Mesodermal cell (in vitro differentiated cells): ENCODE measurements around the gene RNF144B.
A peak's percentile ranks its signal among the peaks of the same experiment; 100 is the strongest.

Experiments
- H3K27ac ChIP-seq: 2 replicates; pipeline ENCODE4 v1.7.0; 2013; ENCODE audit warnings: mild to moderate bottlenecking, low read depth, low read length, moderate library complexity; ENCODE audit not compliant: severe bottlenecking
- H3K36me3 ChIP-seq: 2 replicates; pipeline ENCODE4 v1.7.1; 2013; ENCODE audit warnings: mild to moderate bottlenecking, low read length, moderate library complexity; ENCODE audit not compliant: control insufficient read depth, insufficient read depth
- H3K4me1 ChIP-seq: one replicate; pipeline ENCODE4 v1.7.1; 2013; ENCODE audit warnings: mild to moderate bottlenecking, low read length; ENCODE audit not compliant: insufficient read depth, control insufficient read depth, poor library complexity, severe bottlenecking
- H3K4me3 ChIP-seq: 2 replicates; pipeline ENCODE4 v1.7.0; 2013; ENCODE audit warnings: low read length, control low read depth, mild to moderate bottlenecking; ENCODE audit not compliant: insufficient read depth, poor library complexity, severe bottlenecking; ENCODE audit errors: extremely low read depth
- H3K9me3 ChIP-seq: 2 replicates; pipeline ENCODE4 v1.7.1; 2013; ENCODE audit warnings: mild to moderate bottlenecking, low read length, moderate library complexity; ENCODE audit not compliant: control insufficient read depth
- WGBS, 2 experiments: methylation state at CpG; one replicate each; pipeline ENCODE4 v1.1.5; 2013; ENCODE audit warnings: missing lambda C conversion rate in 2 of 2; ENCODE audit not compliant: insufficient coverage in 2 of 2; 5-methylcytosine and 5-hydroxymethylcytosine counted together

Gene RNF144B

GRCh38 chr6:18371656-18372055 lies 15.5 kb upstream of the RNF144B start:
- Histone ChIP-seq H3K36me3 (no peaks in the 10 kb centered on the region), H3K9me3 (no peaks in the 10 kb centered on the region), H3K4me3 (no peak overlapping the region), H3K27ac (no peak overlapping the region), H3K4me1 (no peaks in the 10 kb centered on the region)
- no CpG with 5 or more reads among the region's 2 CpGs for WGBS, 2 experiments

GRCh38 chr6:18380158-18380836 lies 6.9 kb upstream of the RNF144B start:
- WGBS, 2 experiments = 88 to 100% methylated on average over 1 to 2 of the region's 4 CpGs
- Histone ChIP-seq H3K9me3 (no peaks in the 10 kb centered on the region), H3K4me3 (no peak overlapping the region), H3K27ac (no peak overlapping the region), H3K4me1 (no peaks in the 10 kb centered on the region), H3K36me3 (no peaks in the 10 kb centered on the region)

GRCh38 chr6:18380851-18381250 lies 6.3 kb upstream of the RNF144B start:
- H3K4me1 ChIP-seq = no peaks in the 10 kb centered on the region
- WGBS, 2 experiments = 83 to 100% methylated on average over 1 to 2 of the region's 4 CpGs
- no peak overlapping the region for H3K27ac ChIP-seq
- H3K9me3 ChIP-seq = no peaks in the 10 kb centered on the region
- no peak overlapping the region for H3K4me3 ChIP-seq
- no peaks in the 10 kb centered on the region for H3K36me3 ChIP-seq

GRCh38 chr6:18383441-18383840 lies 3.7 kb upstream of the RNF144B start:
- WGBS, 2 experiments = no CpG with 5 or more reads among the region's 2 CpGs
- H3K27ac ChIP-seq = no peak overlapping the region
- H3K36me3 ChIP-seq = no peaks in the 10 kb centered on the region
- peaks cover 14% of the 10 kb centered on the region for H3K4me1 ChIP-seq
- H3K4me3 ChIP-seq = no peak overlapping the region
- no peaks in the 10 kb centered on the region for H3K9me3 ChIP-seq

- Histone ChIP-seq H3K36me3 (no peaks in the 10 kb centered on the region), H3K4me1 (peaks cover 20% of the 10 kb centered on the region), H3K27ac (no peak overlapping the region), H3K4me3 (no peak overlapping the region), H3K9me3 (no peaks in the 10 kb centered on the region)
- 87 to 90% methylated on average over 4 of the region's 4 CpGs for WGBS, 2 experiments
Measured at GRCh38 chr6:18384621-18385020, 2.5 kb upstream of the RNF144B start.

GRCh38 chr6:18386298-18386976 lies 713 bp upstream of the RNF144B start:
- Histone ChIP-seq H3K27ac (no peak overlapping the region), H3K4me3 (peak overlapping the region; percentile 49), H3K36me3 (no peaks in the 10 kb centered on the region), H3K9me3 (no peaks in the 10 kb centered on the region), H3K4me1 (peaks cover 20% of the 10 kb centered on the region)
- 68 to 70% methylated on average over 4 of the region's 6 CpGs for whole genome bisulfite sequencing, 2 experiments

GRCh38 chr6:18388271-18388670 lies 1.1 kb downstream of the RNF144B start:
- Histone ChIP-seq H3K27ac (no peak overlapping the region), H3K36me3 (no peaks in the 10 kb centered on the region), H3K9me3 (no peaks in the 10 kb centered on the region), H3K4me3 (peak overlapping the region; percentile 49), H3K4me1 (peaks cover 20% of the 10 kb centered on the region)
- whole genome bisulfite sequencing, 2 experiments = 71 to 80% methylated on average over 1 of the region's 3 CpGs

GRCh38 chr6:18388942-18389341 lies 1.8 kb downstream of the RNF144B start:
- Histone ChIP-seq H3K27ac (no peak overlapping the region), H3K4me1 (peaks cover 20% of the 10 kb centered on the region), H3K36me3 (no peaks in the 10 kb centered on the region), H3K4me3 (no peak overlapping the region), H3K9me3 (no peaks in the 10 kb centered on the region)
- 50 to 71% methylated on average over 1 of the region's 1 CpG for WGBS, 2 experiments

GRCh38 chr6:18389479-18389878 lies 2.3 kb downstream of the RNF144B start:
- Histone ChIP-seq H3K36me3 (no peaks in the 10 kb centered on the region), H3K4me1 (peaks cover 20% of the 10 kb centered on the region), H3K4me3 (no peak overlapping the region), H3K27ac (no peak overlapping the region), H3K9me3 (no peaks in the 10 kb centered on the region)
- no CpG with 5 or more reads among the region's 2 CpGs for WGBS, 2 experiments

- Histone ChIP-seq H3K36me3 (no peaks in the 10 kb centered on the region), H3K9me3 (no peaks in the 10 kb centered on the region), H3K4me1 (peaks cover 22% of the 10 kb centered on the region), H3K27ac (no peak overlapping the region), H3K4me3 (no peak overlapping the region)
- 50% methylated on average over 1 of the region's 2 CpGs; no CpG with 5 or more reads in 1 of the 2 experiments for WGBS, 2 experiments
Measured at GRCh38 chr6:18390476-18390875, 3.3 kb downstream of the RNF144B start.

- WGBS, 2 experiments = 100% methylated on average over 1 to 2 of the region's 3 CpGs
- H3K27ac ChIP-seq = no peak overlapping the region
- no peaks in the 10 kb centered on the region for H3K9me3 ChIP-seq
- no peaks in the 10 kb centered on the region for H3K36me3 ChIP-seq
- H3K4me1 ChIP-seq = peaks cover 25% of the 10 kb centered on the region
- H3K4me3 ChIP-seq = no peak overlapping the region
Measured at GRCh38 chr6:18391023-18391422, 3.9 kb downstream of the RNF144B start.
